ENCODE data around the gene PIK3R5.

The PIK3R5 gene

GRCh38 chr17:8889458-8890210, 75.9 kb downstream of the PIK3R5 start:
- no peaks in the 10 kb centered on the region for H3K27me3 ChIP-seq (ENCODE audit: low read length)
- H4K20me1 ChIP-seq (ENCODE audit: low read depth, low read length) = no peaks in the 10 kb centered on the region
- H3K27ac ChIP-seq (ENCODE audit: low read depth, low read length) = no peak overlapping the region
- no peaks in the 10 kb centered on the region for H3K9me2 ChIP-seq (replicated peaks; ENCODE audit: insufficient read depth, low read length)
- no peak overlapping the region for H3K4me2 ChIP-seq (ENCODE audit: low read depth, low read length, poor library complexity, severe bottlenecking)
- H3K79me2 ChIP-seq (ENCODE audit: insufficient read depth, low read length) = no peaks in the 10 kb centered on the region
- no peak overlapping the region for H3K9ac ChIP-seq (ENCODE audit: low read length)
- no peak overlapping the region for H2AFZ ChIP-seq (ENCODE audit: low read depth, low read length, severe bottlenecking)
- no peaks in the 10 kb centered on the region for H3K36me3 ChIP-seq (ENCODE audit: low read length)
- H3K9me3 ChIP-seq (ENCODE audit: insufficient read depth, low read length) = no peaks in the 10 kb centered on the region
- H3K4me3 ChIP-seq (ENCODE audit: insufficient read depth, low read length, poor library complexity, severe bottlenecking) = no peak overlapping the region
- TF ChIP-seq EZH2phosphoT487 (conservative IDR thresholded peaks at IDR 0.05; ENCODE audit: low read length) (no peak), CTCF (IDR thresholded peaks at IDR 0.05; ENCODE audit: insufficient read depth, low read length, poor library complexity, severe bottlenecking) (no peak)
- H3F3A ChIP-seq (ENCODE audit: insufficient read depth) = no peaks in the 10 kb centered on the region

- no peaks in the 10 kb centered on the region for H3F3A ChIP-seq (ENCODE audit: insufficient read depth)
- no peak overlapping the region for H3K4me3 ChIP-seq (ENCODE audit: insufficient read depth, low read length, poor library complexity, severe bottlenecking)
- no peak overlapping the region for H3K9ac ChIP-seq (ENCODE audit: low read length)
- H2AFZ ChIP-seq (ENCODE audit: low read depth, low read length, severe bottlenecking) = no peak overlapping the region
- H4K20me1 ChIP-seq (ENCODE audit: low read depth, low read length) = no peaks in the 10 kb centered on the region
- no peak for TF ChIP-seq EZH2phosphoT487 (conservative IDR thresholded peaks at IDR 0.05; ENCODE audit: low read length)
- TF ChIP-seq CTCF (IDR thresholded peaks at IDR 0.05; ENCODE audit: insufficient read depth, low read length, poor library complexity, severe bottlenecking) = no peak
- no peaks in the 10 kb centered on the region for H3K79me2 ChIP-seq (ENCODE audit: insufficient read depth, low read length)
- H3K27me3 ChIP-seq (ENCODE audit: low read length) = no peaks in the 10 kb centered on the region
- H3K36me3 ChIP-seq (ENCODE audit: low read length) = no peaks in the 10 kb centered on the region
- H3K4me2 ChIP-seq (ENCODE audit: low read depth, low read length, poor library complexity, severe bottlenecking) = no peak overlapping the region
- no peaks in the 10 kb centered on the region for H3K9me3 ChIP-seq (ENCODE audit: insufficient read depth, low read length)
- H3K9me2 ChIP-seq (replicated peaks; ENCODE audit: insufficient read depth, low read length) = no peaks in the 10 kb centered on the region
- H3K27ac ChIP-seq (ENCODE audit: low read depth, low read length) = no peak overlapping the region
These were observed 76.7 kb downstream of the PIK3R5 start for GRCh38 chr17:8888704-8889302.

GRCh38 chr17:8887834-8888703, 77.4 kb downstream of the PIK3R5 start:
- Histone ChIP-seq H3K27ac (ENCODE audit: low read depth, low read length) (no peak overlapping the region), H3K4me2 (ENCODE audit: low read depth, low read length, poor library complexity, severe bottlenecking) (no peak overlapping the region)

More at GRCh38 chr17:8887834-8888703, 77.4 kb downstream of the PIK3R5 start:
- Histone ChIP-seq H3K27me3 (ENCODE audit: low read length) (no peaks in the 10 kb centered on the region), H3F3A (ENCODE audit: insufficient read depth) (no peaks in the 10 kb centered on the region), H2AFZ (ENCODE audit: low read depth, low read length, severe bottlenecking) (no peak overlapping the region), H3K36me3 (ENCODE audit: low read length) (no peaks in the 10 kb centered on the region), H3K9me3 (ENCODE audit: insufficient read depth, low read length) (no peaks in the 10 kb centered on the region), H4K20me1 (ENCODE audit: low read depth, low read length) (no peaks in the 10 kb centered on the region), H3K79me2 (ENCODE audit: insufficient read depth, low read length) (no peaks in the 10 kb centered on the region), H3K9me2 (replicated peaks; ENCODE audit: insufficient read depth, low read length) (no peaks in the 10 kb centered on the region), H3K4me3 (ENCODE audit: insufficient read depth, low read length, poor library complexity, severe bottlenecking) (no peak overlapping the region), H3K9ac (ENCODE audit: low read length) (no peak overlapping the region)
- TF ChIP-seq EZH2phosphoT487 (conservative IDR thresholded peaks at IDR 0.05; ENCODE audit: low read length) (no peak), CTCF (IDR thresholded peaks at IDR 0.05; ENCODE audit: insufficient read depth, low read length, poor library complexity, severe bottlenecking) (no peak)

Data from SU-DHL-6 (cell line).